ENCODE data around the gene RAB34. TPM values are rescaled to one million over a fixed set of nuclear protein-coding genes. Genes with fewer than 3 reads are reported as not detected.
A peak's percentile ranks its signal among the peaks of the same experiment; 100 is the strongest.

The RAB34 gene
- total and polyA plus RNA-seq, 10 donors: 31.4 to 111 (median 53.0) TPM

DNA sequence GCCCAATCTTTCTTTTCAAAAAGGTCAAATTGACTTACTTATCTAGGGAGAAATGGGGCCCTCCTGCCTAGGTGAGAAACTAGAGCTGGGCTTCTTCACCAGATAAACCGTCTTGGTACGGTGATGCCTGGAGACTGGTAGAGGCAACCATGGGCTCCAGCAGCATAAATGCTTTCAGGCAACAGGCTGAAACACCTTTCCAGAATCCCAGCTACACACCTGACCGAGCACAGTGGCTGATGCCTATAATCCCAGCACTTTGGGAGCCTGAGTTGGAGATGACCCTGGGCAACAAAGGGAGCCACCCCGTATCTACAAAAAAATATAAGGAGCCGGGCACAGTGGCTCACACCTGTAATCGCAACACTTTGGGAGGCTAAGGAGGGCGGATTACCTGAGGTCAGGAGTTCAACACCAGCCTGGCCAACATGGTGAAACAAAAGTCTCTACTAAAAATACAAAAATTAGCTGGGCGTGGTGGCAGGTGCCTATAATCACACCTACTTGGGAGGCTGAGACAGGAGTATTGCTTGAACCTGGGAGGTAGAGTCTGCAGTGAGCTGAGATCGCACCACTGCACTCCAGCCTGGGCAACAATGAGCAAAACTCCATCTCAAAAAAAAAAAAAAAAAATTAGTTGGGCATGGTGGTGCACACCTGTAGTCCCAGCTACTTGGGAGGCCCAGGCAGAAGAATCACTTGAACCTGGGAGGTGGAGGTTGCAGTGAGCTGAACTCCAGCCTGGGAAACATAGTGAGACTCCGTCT, 34.1 kb upstream of the RAB34 start:
- WGBS, 5 donors: 92 to 96% (median 96%) methylated on average over 8 to 10 of the region's 10 CpGs
- no peak overlapping the region for H3K4me3 ChIP-seq
- H3K9me3 ChIP-seq: no peaks in the 10 kb centered on the region
- TF ChIP-seq POLR2AphosphoS5 (IDR thresholded peaks at IDR 0.05) (no peak), POLR2A (IDR thresholded peaks at IDR 0.05) (no peak)
- TF ChIP-seq, protein P1, sequence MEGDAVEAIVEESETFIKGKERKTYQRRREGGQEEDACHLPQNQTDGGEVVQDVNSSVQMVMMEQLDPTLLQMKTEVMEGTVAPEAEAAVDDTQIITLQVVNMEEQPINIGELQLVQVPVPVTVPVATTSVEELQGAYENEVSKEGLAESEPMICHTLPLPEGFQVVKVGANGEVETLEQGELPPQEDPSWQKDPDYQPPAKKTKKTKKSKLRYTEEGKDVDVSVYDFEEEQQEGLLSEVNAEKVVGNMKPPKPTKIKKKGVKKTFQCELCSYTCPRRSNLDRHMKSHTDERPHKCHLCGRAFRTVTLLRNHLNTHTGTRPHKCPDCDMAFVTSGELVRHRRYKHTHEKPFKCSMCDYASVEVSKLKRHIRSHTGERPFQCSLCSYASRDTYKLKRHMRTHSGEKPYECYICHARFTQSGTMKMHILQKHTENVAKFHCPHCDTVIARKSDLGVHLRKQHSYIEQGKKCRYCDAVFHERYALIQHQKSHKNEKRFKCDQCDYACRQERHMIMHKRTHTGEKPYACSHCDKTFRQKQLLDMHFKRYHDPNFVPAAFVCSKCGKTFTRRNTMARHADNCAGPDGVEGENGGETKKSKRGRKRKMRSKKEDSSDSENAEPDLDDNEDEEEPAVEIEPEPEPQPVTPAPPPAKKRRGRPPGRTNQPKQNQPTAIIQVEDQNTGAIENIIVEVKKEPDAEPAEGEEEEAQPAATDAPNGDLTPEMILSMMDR (IDR thresholded peaks at IDR 0.05 in 8 of 11, conservative IDR thresholded peaks at IDR 0.05 in 3 of 11): no peak
- no peak overlapping the region for H3K27ac ChIP-seq
- intact Hi-C loops (cut with DNase I; ENCODE audit: low total_unique reads): loop anchor here (2.0 kb wide), 1 partner anchor 25 kb away; the partner anchor contains the start of gene TLCD1
- H3K27me3 ChIP-seq (replicated peaks in 1 of 7): no peaks in the 10 kb centered on the region
- H3K4me1 ChIP-seq: peaks cover 18 to 46% (median 29%) of the 10 kb centered on the region in 6 donors
- peaks cover 0 to 57% (median 25%) of the 10 kb centered on the region in 6 donors for H3K36me3 ChIP-seq
- peak; percentile 28 for DNase-seq

DNA sequence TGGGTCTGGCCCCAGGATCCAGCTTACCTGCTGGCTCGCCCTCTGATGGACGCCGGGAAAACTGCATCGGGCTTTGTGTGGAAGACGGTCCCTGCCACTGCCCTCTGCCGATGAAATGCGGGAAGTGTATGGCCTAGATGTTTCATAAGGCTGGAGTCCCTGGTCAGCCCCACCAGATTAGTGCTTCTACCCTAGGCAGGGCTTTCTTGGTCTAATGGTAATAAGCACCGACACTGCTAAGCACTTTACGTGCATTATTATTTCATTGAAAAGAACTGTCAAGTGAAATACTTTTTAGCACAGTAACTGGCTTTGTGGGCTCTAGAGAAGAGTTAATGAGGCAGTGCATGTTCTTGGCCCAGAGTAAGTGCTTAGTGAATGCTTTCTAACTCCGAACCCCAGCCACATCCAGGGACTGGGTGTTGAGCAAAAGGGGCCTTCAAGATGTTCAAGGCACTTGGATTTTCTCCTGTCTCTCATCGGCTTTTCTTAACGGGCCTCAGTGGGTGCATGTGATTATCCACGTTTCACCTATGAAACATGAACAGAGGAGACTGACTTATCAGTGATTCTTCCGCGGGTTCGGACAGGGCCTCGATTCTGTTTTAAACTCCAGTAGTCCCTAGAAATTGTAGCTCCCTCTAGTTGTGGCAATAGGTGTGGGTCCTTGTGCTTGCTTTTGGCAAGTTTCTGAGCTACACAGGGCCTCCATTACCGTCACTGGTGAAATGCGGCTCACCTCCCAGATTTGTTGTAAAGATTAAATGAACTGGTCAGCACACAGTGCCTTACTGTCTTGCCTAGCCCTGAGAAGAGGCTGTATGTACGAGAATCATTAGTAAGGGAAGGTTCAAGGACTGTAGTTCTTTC, 32.7 kb upstream of the RAB34 start:
- Histone ChIP-seq H3K27me3 (replicated peaks in 1 of 7) (peaks cover 0 to 3% (median 0%) of the 10 kb centered on the region in 7 donors), H3K4me3 (no peak overlapping the region), H3K27ac (peak overlapping the region in 5 of 8 donors; percentile 33 to 96 (median 94)), H3K4me1 (peaks cover 31 to 60% (median 42%) of the 10 kb centered on the region in 6 donors), H3K9me3 (no peaks in the 10 kb centered on the region), H3K36me3 (peaks cover 0 to 49% (median 25%) of the 10 kb centered on the region in 6 donors)
- peak; percentile 96 for DNase-seq
- WGBS, 5 donors: 43 to 66% (median 47%) methylated on average over 14 to 20 of the region's 20 CpGs
- intact Hi-C loops (cut with DNase I; ENCODE audit: low total_unique reads): loop anchor here (2.0 kb wide), 1 partner anchor 24 kb away; the partner anchor contains the start of gene TLCD1
- TF ChIP-seq, protein P1 (IDR thresholded peaks at IDR 0.05 in 8 of 11, conservative IDR thresholded peaks at IDR 0.05 in 3 of 11): peak; percentile 98 to 100 (median 99)
- TF ChIP-seq POLR2A (IDR thresholded peaks at IDR 0.05) (no peak), POLR2AphosphoS5 (IDR thresholded peaks at IDR 0.05) (peak; percentile 73 to 89 (median 83))

DNA sequence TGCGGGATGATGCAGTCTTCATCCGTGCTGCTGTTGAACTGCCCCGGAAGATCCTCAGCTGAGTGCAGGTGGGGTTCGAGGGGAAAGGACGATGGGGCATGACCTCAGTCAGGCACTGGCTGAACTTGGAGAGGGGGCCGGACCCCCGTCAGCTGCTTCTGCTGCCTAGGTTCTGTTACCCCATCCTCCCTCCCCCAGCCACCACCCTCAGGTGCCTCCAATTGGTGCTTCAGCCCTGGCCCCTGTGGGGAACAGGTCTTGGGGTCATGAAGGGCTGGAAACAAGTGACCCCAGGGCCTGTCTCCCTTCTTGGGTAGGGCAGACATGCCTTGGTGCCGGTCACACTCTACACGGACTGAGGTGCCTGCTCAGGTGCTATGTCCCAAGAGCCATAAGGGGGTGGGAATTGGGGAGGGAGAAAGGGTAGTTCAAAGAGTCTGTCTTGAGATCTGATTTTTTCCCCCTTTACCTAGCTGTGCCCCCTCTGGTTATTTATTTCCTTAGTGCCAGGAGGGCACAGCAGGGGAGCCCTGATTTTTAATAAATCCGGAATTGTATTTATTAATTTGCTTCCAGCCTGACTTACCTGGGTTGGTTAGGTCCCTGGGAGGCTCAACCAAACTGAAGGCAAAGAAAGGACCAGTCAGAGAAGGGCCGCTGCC, 32.0 kb upstream of the RAB34 start:
- peaks cover 0 to 49% (median 25%) of the 10 kb centered on the region in 6 donors for H3K36me3 ChIP-seq
- no peak overlapping the region for H3K4me3 ChIP-seq
- H3K9me3 ChIP-seq: no peaks in the 10 kb centered on the region
- H3K4me1 ChIP-seq: peaks cover 31 to 67% (median 50%) of the 10 kb centered on the region in 6 donors
- 52 to 72% (median 61%) methylated on average over 11 of the region's 11 CpGs for WGBS, 5 donors
- intact Hi-C loops (cut with DNase I; ENCODE audit: low total_unique reads): loop anchor here (2.0 kb wide), 1 partner anchor 23 kb away; the partner anchor contains the start of gene TLCD1
- peak; percentile 79 for DNase-seq
- H3K27ac ChIP-seq: peak overlapping the region in 5 of 8 donors; percentile 33 to 96 (median 94)
- H3K27me3 ChIP-seq (replicated peaks in 1 of 7): peaks cover 0 to 11% (median 0%) of the 10 kb centered on the region in 7 donors
- peak in 1 of 3 donors; percentile 2 for TF ChIP-seq POLR2AphosphoS5 (IDR thresholded peaks at IDR 0.05)
- TF ChIP-seq, protein P1 (IDR thresholded peaks at IDR 0.05 in 8 of 11, conservative IDR thresholded peaks at IDR 0.05 in 3 of 11): no peak
